OCI-LY1 (cell line): Measurements from ENCODE around the gene FAM89A.
A peak's percentile ranks its signal among the peaks of the same experiment; 100 is the strongest.

Experiments
- H2AFZ ChIP-seq: fragments of 200-600 bp; sonication (generic), shearing (Covaris generic); 2 replicates; pipeline ENCODE4 v1.6.0; 2014; ENCODE audit warnings: antibody characterized with exemption, mild to moderate bottlenecking, low read length
- H3F3A ChIP-seq: fragments of 200-600 bp; sonication (generic), shearing (Covaris generic); 2 replicates; pipeline ENCODE4 v1.6.0; 2014; ENCODE audit warnings: mild to moderate bottlenecking, antibody characterized with exemption, low read length, moderate library complexity; ENCODE audit not compliant: insufficient read depth
- H3K27ac ChIP-seq: fragments of 200-600 bp; sonication (generic); 2 replicates; pipeline ENCODE4 v1.5.1; 2014; ENCODE audit warnings: low read length, mixed run types, mild to moderate bottlenecking, low read depth; ENCODE audit not compliant: poor library complexity, severe bottlenecking
- H3K27me3 ChIP-seq: fragments of 200-600 bp; sonication (generic); 2 replicates; pipeline ENCODE4 v1.6.0; 2014; ENCODE audit warnings: antibody characterized with exemption, mild to moderate bottlenecking, low read length, moderate library complexity; ENCODE audit not compliant: insufficient read depth
- H3K36me3 ChIP-seq: fragments of 200-600 bp; sonication (generic); 2 replicates; pipeline ENCODE4 v1.6.1; 2014; ENCODE audit warnings: mild to moderate bottlenecking, antibody characterized with exemption, low read length, moderate library complexity, mixed read lengths; ENCODE audit not compliant: insufficient read depth
- H3K4me1 ChIP-seq: fragments of 200-600 bp; sonication (generic); 2 replicates; pipeline ENCODE4 v1.5.1; 2014; ENCODE audit warnings: mild to moderate bottlenecking, low read length, moderate library complexity; ENCODE audit not compliant: insufficient read depth, severe bottlenecking
- H3K4me2 ChIP-seq: fragments of 200-600 bp; sonication (generic), shearing (Covaris generic); 2 replicates; pipeline ENCODE4 v1.6.1; 2014; ENCODE audit warnings: low read length
- H3K4me3 ChIP-seq: fragments of 200-600 bp; sonication (generic); 2 replicates; pipeline ENCODE4 v1.5.1; 2014; ENCODE audit warnings: low read length, low read depth, mild to moderate bottlenecking, mixed read lengths; ENCODE audit not compliant: poor library complexity, severe bottlenecking
- H3K79me2 ChIP-seq: fragments of 200-600 bp; shearing (Covaris generic); 2 replicates; pipeline ENCODE4 v1.6.1; 2016; ENCODE audit warnings: mixed run types, low read length, mixed read lengths; ENCODE audit not compliant: insufficient read depth
- H3K9ac ChIP-seq: fragments of 200-600 bp; sonication (generic), shearing (Covaris generic); 2 replicates; pipeline ENCODE4 v1.6.1; 2014; ENCODE audit warnings: mild to moderate bottlenecking, low read length, mixed read lengths
- H3K9me2 ChIP-seq: fragments of 200-600 bp; sonication (generic), shearing (Covaris generic); 2 replicates; pipeline ENCODE4 v1.6.1; 2014; ENCODE audit warnings: low read depth, mild to moderate bottlenecking, low read length, mixed read lengths
- H3K9me3 ChIP-seq: fragments of 200-600 bp; shearing (Covaris generic); 2 replicates; pipeline ENCODE4 v1.6.1; 2014; ENCODE audit warnings: low read length, mixed read lengths
- H4K20me1 ChIP-seq: fragments of 200-600 bp; sonication (generic), shearing (Covaris generic); 2 replicates; pipeline ENCODE4 v1.6.0; 2016; ENCODE audit warnings: mild to moderate bottlenecking, low read length; ENCODE audit not compliant: insufficient read depth
- CTCF ChIP-seq: fragments of 200-600 bp; sonication (generic), shearing (Covaris generic); IDR thresholded peaks from 2 replicates; pipeline ENCODE4 v1.5.1; 2017; ENCODE audit warnings: mild to moderate bottlenecking, antibody characterized with exemption, low read length, moderate library complexity, mixed read lengths
- EZH2 ChIP-seq: fragments of 200-600 bp; sonication (generic), shearing (Covaris generic); IDR thresholded peaks from 2 replicates; pipeline ENCODE4 v1.8.0; 2017; ENCODE audit warnings: borderline replicate concordance, mixed run types, mild to moderate bottlenecking, antibody characterized with exemption, low read length, moderate library complexity, mixed read lengths

FAM89A gene

GRCh38 chr1:230976825-230977747, 63.0 kb downstream of the FAM89A start:
- Histone ChIP-seq H3K4me2 (peak overlapping the region; percentile 98), H3K4me1 (peaks cover 40% of the 10 kb centered on the region), H3K79me2 (peaks cover 6% of the 10 kb centered on the region; the same call in 1 of the 2 replicates), H3K36me3 (peaks cover 23% of the 10 kb centered on the region; the same call in 1 of the 2 replicates), H3K9me3 (no peaks in the 10 kb centered on the region), H3F3A (no peaks in the 10 kb centered on the region), H2AFZ (no peak overlapping the region), H3K27ac (peak overlapping the region; percentile 75), H4K20me1 (no peaks in the 10 kb centered on the region), H3K4me3 (peak overlapping the region; percentile 89), H3K9ac (peak overlapping the region; percentile 67), H3K27me3 (no peaks in the 10 kb centered on the region), H3K9me2 (no peaks in the 10 kb centered on the region)
- TF ChIP-seq EZH2 (no peak), CTCF (no peak)

- Histone ChIP-seq H3K4me2 (no peak overlapping the region; the same call in 1 of the 2 replicates), H3K27ac (no peak overlapping the region), H3K4me3 (no peak overlapping the region), H3K9ac (no peak overlapping the region), H2AFZ (no peak overlapping the region), H3K9me3 (no peaks in the 10 kb centered on the region), H3F3A (no peaks in the 10 kb centered on the region), H3K27me3 (no peaks in the 10 kb centered on the region), H3K79me2 (peaks cover 6% of the 10 kb centered on the region; the same call in 1 of the 2 replicates), H4K20me1 (no peaks in the 10 kb centered on the region), H3K9me2 (no peaks in the 10 kb centered on the region), H3K4me1 (peaks cover 40% of the 10 kb centered on the region), H3K36me3 (peaks cover 19% of the 10 kb centered on the region; the same call in 1 of the 2 replicates)
- no peak for TF ChIP-seq CTCF
- TF ChIP-seq EZH2, result no peak
These were observed 63.7 kb downstream of the FAM89A start for GRCh38 chr1:230976360-230976759.

GRCh38 chr1:230975636-230976035, 64.4 kb downstream of the FAM89A start:
- no peaks in the 10 kb centered on the region for H3K27me3 ChIP-seq
- H3K4me2 ChIP-seq, result no peak overlapping the region
- no peak overlapping the region for H3K27ac ChIP-seq

More at GRCh38 chr1:230975636-230976035, 64.4 kb downstream of the FAM89A start:
- H3K36me3 ChIP-seq, result peaks cover 11% of the 10 kb centered on the region; the same call in 1 of the 2 replicates
- no peak for TF ChIP-seq EZH2
- no peak for TF ChIP-seq CTCF
- no peak overlapping the region for H3K4me3 ChIP-seq
- peaks cover 6% of the 10 kb centered on the region; the same call in 1 of the 2 replicates for H3K79me2 ChIP-seq
- no peaks in the 10 kb centered on the region for H3K9me2 ChIP-seq
- H4K20me1 ChIP-seq, result no peaks in the 10 kb centered on the region
- H3K4me1 ChIP-seq, result peaks cover 40% of the 10 kb centered on the region
- no peaks in the 10 kb centered on the region for H3F3A ChIP-seq
- no peaks in the 10 kb centered on the region for H3K9me3 ChIP-seq
- H3K9ac ChIP-seq, result no peak overlapping the region
- no peak overlapping the region for H2AFZ ChIP-seq
